GM19372 (cell line): ENCODE measurements around the gene DCLK2.

ENCODE experiments used
- ATAC-seq: cut with Tn5 transposase; IDR thresholded peaks from one replicate; pipeline ENCODE4 v1.9.1; 2021; ENCODE audit warnings: mild to moderate bottlenecking, low read depth, moderate library complexity; ENCODE audit not compliant: unreplicated experiment

The DCLK2 gene

DNA sequence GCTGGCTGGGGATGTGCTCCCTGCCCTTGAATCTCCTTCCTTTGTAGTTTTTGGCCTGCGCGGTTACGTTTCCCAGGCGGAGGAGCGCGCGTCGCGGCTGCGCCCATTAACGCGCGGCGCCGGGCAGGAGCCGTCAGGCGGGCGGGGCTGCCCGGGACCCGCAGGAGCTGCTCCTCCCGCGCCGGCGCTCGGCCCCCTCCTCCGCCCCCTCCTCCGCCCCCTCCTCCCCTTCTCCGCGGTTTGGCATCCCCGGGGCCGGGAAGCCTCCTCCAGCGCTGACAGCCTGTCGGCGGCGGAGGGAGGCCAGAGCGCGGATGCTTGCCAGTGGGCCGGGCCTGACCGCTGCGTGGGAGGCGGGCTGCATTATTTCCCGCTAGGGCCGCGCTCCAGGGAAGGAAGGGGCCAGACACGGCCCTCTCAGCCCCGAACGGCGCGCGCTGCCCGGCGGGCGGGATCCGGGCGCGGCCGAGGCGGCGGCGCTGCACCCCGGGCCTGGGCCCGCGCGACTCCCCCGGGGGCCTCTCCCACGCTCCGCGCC is at the start of gene DCLK2:
TSS of gene DCLK2 (plus strand) at position 405 of the 538 bp plus-strand sequence. CDS start 583 bp downstream, outside the sequence.
- ATAC-seq, result peak; percentile 24

DNA sequence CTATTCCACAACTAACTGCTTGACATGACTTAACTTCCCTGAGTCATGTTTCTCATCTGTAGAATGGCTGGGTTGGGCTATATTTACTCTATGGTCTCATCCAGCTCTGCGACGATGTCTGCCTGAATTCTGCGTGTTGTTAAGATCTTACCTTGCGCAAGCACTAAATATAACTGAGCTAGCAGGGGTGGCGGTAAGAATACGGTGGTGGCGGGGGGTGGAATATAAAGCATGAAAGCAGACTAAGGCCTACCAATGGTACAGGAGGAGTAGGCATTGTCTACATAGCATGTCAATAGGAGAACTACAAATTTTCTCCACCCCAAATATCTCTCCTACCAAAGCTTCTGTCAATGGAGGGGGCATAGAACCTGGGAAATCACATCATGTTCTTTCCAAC is 45.7 kb upstream of the DCLK2 start:
- ATAC-seq, result no peak

DNA sequence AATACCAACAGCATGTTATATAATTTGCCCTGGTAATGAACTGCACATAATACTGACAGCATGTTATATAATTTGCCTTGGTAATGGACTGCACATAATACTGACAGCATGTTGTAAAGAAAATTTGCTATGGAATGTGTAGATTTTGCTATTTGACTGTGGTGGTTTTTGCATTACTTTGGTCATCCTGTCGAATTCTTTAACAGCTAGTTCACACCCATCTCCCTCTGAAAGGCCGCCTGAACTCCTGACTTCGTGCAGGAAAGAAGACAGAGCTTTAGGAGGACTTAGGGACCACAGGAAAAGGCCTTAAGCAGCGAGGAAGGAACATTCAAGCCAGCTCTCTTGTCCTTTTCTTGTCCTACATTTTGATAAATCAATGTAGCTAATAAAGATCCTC is 45.2 kb upstream of the DCLK2 start:
- no peak for ATAC-seq

DNA sequence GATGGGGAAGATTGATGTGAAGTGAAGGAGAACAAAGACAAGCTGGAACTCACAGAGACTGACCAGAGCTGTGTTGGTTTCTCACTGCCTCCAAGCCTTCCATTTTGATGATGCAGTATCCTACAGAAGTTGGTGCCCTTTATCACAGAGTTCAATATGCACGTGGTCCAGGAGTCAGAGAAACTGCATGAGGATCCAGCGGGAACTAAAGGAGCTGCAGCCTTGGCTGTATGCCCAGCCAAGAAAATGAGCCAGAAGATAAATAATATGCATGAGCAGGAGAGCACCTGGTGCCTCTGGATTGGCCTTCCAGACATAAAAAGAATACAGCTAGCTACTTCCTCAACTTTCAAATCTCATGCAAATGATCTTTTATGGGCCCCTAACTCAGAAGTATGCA is 44.3 kb upstream of the DCLK2 start:
- ATAC-seq, result no peak

- ATAC-seq, result no peak
Observed at GRCh38 chr4:150037251-150037856, 40.9 kb upstream of the DCLK2 start.

DNA sequence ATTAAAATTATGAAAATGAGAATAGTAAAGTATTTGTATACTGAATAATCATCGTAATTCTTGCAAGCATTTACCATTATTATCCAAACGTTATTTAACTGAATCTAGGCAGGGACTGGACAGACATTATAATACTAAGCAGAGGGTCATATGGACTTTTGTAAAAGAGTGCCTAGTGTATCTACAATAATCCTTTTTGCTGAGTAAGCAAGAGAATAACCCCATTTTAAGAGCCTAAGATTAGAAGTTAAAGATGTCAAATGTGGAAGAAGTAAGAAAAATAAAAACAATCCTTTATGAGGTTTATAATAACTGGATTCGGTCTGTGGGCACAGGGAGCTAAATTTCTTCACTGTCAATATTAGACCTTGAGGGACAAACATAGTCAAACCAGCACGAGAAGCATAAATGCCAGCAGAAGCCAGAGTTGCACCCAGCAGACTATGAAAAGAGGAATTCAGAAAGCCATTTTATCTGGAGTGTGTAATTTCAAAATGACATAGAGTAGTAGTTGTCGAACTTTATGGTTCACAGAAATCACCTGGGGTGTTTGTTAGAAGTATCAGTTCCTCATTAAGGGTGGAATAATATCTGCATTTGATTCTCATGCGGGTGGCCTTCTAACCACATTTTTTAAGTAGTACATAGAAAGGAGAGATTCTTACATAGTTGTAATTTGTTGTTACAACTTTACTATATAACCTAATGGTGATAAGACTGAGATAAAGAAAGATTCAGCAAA is 39.7 kb upstream of the DCLK2 start:
- peak; percentile 96 for ATAC-seq

- ATAC-seq, result no peak
Observed at GRCh38 chr4:150039274-150040127, 38.7 kb upstream of the DCLK2 start.

DNA sequence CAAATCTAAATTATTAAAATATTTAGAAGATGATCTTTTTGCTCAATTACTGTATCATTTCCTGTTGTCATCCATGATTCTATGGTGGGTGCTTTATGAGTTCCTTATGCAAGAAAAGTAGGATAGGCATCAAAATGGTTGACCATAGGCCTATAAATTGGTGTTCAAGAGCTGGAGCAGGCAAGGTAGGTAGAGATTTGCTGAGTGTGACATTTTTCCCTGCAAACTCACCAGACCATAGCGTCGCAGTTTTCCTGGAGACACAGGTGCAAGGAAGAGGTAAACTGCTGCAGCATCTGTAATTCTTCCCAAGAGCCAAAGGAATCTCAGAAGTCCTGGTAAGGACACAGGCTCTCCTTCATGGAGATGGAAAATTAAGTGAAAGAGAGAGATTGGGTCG is 33.7 kb upstream of the DCLK2 start:
- no peak for ATAC-seq

DNA sequence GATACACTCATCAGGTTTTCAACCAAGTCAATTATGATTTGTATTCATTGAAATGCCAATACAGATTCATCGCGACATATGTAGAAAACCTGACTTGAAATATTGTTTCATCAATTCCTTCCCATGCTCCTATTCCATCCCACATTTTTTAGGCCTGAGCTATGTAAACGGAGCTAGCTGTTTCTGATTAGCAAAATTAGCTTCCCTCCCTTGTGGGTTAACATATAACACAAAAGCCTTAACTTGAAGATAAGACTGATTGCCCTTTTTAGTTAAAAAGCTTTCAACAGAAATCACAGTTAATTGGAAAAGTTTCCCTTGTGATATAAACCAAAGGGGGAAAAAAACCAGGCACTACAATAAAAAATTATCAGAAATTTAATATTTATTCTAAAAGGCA is 32.8 kb upstream of the DCLK2 start:
- ATAC-seq, result no peak

- ATAC-seq, result no peak
Observed at GRCh38 chr4:150046728-150047217, 31.5 kb upstream of the DCLK2 start.

GRCh38 chr4:150047546-150047945 is 30.7 kb upstream of the DCLK2 start:
- no peak for ATAC-seq

GRCh38 chr4:150049682-150050081 is 28.6 kb upstream of the DCLK2 start:
- no peak for ATAC-seq

GRCh38 chr4:150050566-150050965 is 27.7 kb upstream of the DCLK2 start:
- no peak for ATAC-seq

DNA sequence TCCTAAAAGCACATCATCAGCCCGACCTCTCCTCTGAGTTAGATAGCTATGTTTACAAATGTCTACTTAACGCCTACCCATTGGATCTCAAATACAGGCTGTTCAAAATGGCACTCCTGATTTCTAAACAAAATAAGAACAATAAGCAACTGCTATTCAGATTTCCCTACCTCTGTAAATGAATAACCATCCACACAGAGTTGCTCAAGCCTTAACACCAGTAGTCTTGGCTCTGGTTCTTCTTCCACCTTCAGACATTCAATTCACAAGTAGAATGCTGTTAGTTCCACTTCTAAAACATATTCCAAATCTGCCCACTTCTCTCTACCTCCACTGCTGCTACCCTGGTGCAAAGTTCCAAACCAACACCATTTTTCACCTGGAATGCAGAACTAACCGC is 27.1 kb upstream of the DCLK2 start:
- no peak for ATAC-seq

GRCh38 chr4:150055467-150055866 is 22.8 kb upstream of the DCLK2 start:
- ATAC-seq, result no peak

- no peak for ATAC-seq
Observed at GRCh38 chr4:150056569-150056968, 21.7 kb upstream of the DCLK2 start.

DNA sequence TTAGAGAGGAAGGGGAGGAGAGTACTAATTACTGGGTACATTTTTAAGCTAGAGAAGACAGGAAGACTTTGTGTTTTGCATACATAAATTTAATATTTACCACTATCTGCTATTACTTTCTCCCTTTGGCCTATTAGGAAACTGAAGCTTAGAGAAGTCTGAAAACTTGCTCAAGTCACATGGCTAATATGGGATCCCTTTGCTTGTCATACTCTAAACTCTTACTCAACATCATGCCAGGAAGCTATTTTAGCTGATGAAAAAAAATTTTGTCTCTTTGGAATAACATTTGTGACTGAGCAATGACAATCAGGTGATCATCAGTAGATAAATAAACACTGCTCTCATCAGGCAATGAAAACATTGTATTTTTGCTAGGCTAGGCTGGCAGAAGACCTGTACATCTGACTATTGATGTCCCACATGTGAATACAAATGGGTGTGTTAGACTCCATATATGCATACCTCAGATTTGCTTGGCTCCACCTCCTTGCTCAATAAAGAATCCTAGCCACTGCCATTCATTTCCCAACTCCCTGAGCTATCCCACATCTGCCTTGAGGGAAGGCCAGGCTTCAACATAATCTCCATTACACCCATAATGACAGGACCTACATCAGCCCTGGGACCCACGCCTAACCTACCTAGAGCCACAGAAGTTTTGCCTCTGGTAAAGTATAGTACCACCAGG is 17.0 kb upstream of the DCLK2 start:
- no peak for ATAC-seq

DNA sequence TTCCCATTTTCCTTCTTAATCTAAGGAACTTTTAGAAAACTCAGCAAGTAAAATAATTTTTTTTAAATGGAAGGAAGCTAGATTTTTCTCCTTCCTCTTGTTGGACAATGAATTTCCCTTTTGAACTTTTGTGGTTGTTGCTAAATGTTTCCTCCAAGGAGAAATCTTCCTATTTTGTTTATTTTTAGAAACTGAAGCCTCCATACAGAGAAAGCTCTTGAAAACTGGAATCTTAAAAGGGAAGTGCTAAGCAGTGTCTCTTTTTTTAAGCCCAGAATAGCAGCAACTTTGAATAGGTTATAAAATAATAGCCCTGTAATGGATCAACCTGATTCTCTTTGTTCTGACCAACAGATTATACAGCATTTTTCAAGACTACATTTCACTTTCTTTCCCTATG is 15.1 kb upstream of the DCLK2 start:
- no peak for ATAC-seq

- no peak for ATAC-seq
Observed at GRCh38 chr4:150065740-150066139, 12.5 kb upstream of the DCLK2 start.

- ATAC-seq, result no peak
Observed at GRCh38 chr4:150067859-150068258, 10.4 kb upstream of the DCLK2 start.
